AG04450 (cell line): ENCODE data around the gene DHX35. TPM values are rescaled to one million over a fixed set of nuclear protein-coding genes. Genes with fewer than 3 reads are reported as not detected.

Source experiments
- CTCF ChIA-PET: fragments of 300-600, 350-600 bp; formaldehyde crosslinking; extraction: SDS; loops from one replicate; lab custom pipeline; 2022; ENCODE audit warnings: antibody characterized with exemption, inconsistent platforms; lab: Charles Lee
- POLR2A ChIA-PET: fragments of 350-600 bp; formaldehyde crosslinking; extraction: SDS; loops from one replicate; lab custom pipeline; 2021; ENCODE audit warnings: antibody characterized with exemption, inconsistent platforms; lab: Yijun Ruan, JAX
- DNase-seq: peaks from one replicate; pipeline ENCODE4 v3.0.0-alpha.2; 2011; ENCODE audit warnings: low read depth, low spot score
- H3K27ac ChIP-seq: one replicate; pipeline ENCODE4 v1.5.1; 2012; ENCODE audit warnings: low read depth, low read length, control low read depth
- H3K27me3 ChIP-seq: one replicate; pipeline ENCODE4 v1.6.0; 2012; ENCODE audit warnings: low read length; ENCODE audit not compliant: control insufficient read depth, insufficient read depth
- H3K4me3 ChIP-seq: 2 replicates; pipeline ENCODE4 v1.5.1; 2011; ENCODE audit warnings: mild to moderate bottlenecking, low read depth, low read length, control low read depth
- H3K9me3 ChIP-seq: 2 replicates; pipeline ENCODE4 v1.5.1; 2012; ENCODE audit warnings: low read length; ENCODE audit not compliant: control insufficient read depth, insufficient read depth
- polyA plus RNA-seq: library from polyadenylated mRNA; depleted of rRNA; stranded (reverse); fragments of >200 nt; gene quantifications from 2 replicates; pipeline ENCODE4 v1.2.3, GENCODE V29; 2011
- TF ChIP-seq, protein P1 (sequence below): IDR thresholded peaks from 2 replicates; pipeline ENCODE4 v1.5.1; 2011; ENCODE audit warnings: low read depth, low read length, control low read depth, inconsistent platforms

DHX35 gene
- polyA plus RNA-seq, 1 experiment, result 14.4 TPM

GRCh38 chr20:39066471-39067242 lies 104.5 kb downstream of the DHX35 start:
- POLR2A ChIA-PET, result no interaction called here
- H3K9me3 ChIP-seq, result peaks cover 7% of the 10 kb centered on the region
- TF ChIP-seq, protein P1, sequence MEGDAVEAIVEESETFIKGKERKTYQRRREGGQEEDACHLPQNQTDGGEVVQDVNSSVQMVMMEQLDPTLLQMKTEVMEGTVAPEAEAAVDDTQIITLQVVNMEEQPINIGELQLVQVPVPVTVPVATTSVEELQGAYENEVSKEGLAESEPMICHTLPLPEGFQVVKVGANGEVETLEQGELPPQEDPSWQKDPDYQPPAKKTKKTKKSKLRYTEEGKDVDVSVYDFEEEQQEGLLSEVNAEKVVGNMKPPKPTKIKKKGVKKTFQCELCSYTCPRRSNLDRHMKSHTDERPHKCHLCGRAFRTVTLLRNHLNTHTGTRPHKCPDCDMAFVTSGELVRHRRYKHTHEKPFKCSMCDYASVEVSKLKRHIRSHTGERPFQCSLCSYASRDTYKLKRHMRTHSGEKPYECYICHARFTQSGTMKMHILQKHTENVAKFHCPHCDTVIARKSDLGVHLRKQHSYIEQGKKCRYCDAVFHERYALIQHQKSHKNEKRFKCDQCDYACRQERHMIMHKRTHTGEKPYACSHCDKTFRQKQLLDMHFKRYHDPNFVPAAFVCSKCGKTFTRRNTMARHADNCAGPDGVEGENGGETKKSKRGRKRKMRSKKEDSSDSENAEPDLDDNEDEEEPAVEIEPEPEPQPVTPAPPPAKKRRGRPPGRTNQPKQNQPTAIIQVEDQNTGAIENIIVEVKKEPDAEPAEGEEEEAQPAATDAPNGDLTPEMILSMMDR, result no peak
- H3K27me3 ChIP-seq, result no peaks in the 10 kb centered on the region
- DNase-seq, result no peak
- H3K27ac ChIP-seq, result no peak overlapping the region
- no peak overlapping the region for H3K4me3 ChIP-seq
- CTCF ChIA-PET, result interaction anchor here (0.9 to 2.9 kb wide), 4 partner anchors 12 to 17 kb away, joined by 3 to 13 read pairs (median 4); no protein-coding TSS in a partner anchor

DNA sequence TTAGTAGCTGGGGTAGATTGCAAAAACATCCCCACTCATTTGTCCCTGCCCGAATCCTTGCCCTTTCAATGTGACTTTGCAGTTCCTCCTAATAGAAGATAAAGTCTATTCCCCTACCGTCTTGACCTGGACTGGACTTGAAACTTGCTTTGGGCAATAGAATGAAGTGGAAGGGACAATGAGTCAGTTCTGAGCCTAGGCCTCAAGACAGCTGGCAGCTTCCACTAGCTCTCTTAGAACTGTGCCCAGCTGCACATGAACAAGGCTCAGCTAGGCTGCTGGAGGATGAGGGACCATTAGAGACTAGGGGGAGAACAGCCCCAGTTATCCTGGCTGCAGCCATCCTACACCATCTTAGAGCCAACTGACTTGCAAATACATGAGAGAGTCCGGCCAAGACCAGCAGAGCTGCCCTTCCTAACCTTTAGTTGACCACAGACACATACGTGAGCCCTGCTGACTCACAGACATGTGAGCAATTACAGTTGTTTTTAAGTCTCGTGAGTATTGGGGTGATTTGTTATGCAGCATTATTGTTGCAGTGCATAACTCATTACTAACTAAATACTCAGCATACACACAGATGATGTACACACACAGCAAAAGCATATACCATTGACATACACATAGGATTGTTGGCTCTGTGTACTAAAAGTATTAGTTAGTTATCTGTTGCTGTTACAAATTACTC lies 105.5 kb downstream of the DHX35 start:
- no peak overlapping the region for H3K4me3 ChIP-seq
- ChIA-PET POLR2A (no interaction called here), CTCF (interaction anchor here (1.0 to 4.5 kb wide), 3 partner anchors 13 to 18 kb away, joined by 3 to 23 read pairs (median 14); no protein-coding TSS in a partner anchor)

GRCh38 chr20:39069976-39070375 lies 107.8 kb downstream of the DHX35 start:
- Histone ChIP-seq H3K4me3 (no peak overlapping the region), H3K27me3 (no peaks in the 10 kb centered on the region), H3K9me3 (peaks cover 7% of the 10 kb centered on the region), H3K27ac (no peak overlapping the region)
- POLR2A ChIA-PET, result interaction anchor here (0.5 kb wide), 1 partner anchor 1977 kb away, joined by 6 read pairs; no protein-coding TSS in a partner anchor
- CTCF ChIA-PET, result interaction anchor here (1.2 to 4.5 kb wide), 3 partner anchors 11 to 22 kb away, joined by 4 to 23 read pairs (median 7); no protein-coding TSS in a partner anchor
- TF ChIP-seq, protein P1, result no peak
- DNase-seq, result no peak

More for the DNA sequence above, 105.5 kb downstream of the DHX35 start:
- H3K27ac ChIP-seq, result no peak overlapping the region
- H3K9me3 ChIP-seq, result peaks cover 7% of the 10 kb centered on the region
- TF ChIP-seq, protein P1, result no peak
- no peaks in the 10 kb centered on the region for H3K27me3 ChIP-seq
- DNase-seq, result peak; percentile 16

- TF ChIP-seq, protein P1, result no peak
- ChIA-PET CTCF (interaction anchor here (1.2 to 4.5 kb wide), 3 partner anchors 10 to 22 kb away, joined by 4 to 23 read pairs (median 7); no protein-coding TSS in a partner anchor), POLR2A (interaction anchor here (0.5 kb wide), 1 partner anchor 1977 kb away, joined by 6 read pairs; no protein-coding TSS in a partner anchor)
- Histone ChIP-seq H3K9me3 (peaks cover 7% of the 10 kb centered on the region), H3K27ac (no peak overlapping the region), H3K4me3 (no peak overlapping the region), H3K27me3 (no peaks in the 10 kb centered on the region)
- no peak for DNase-seq
These were observed 108.5 kb downstream of the DHX35 start for GRCh38 chr20:39070484-39071231.
